HuH-7 (cell line): Measurements from ENCODE around the gene BNIP1.
"Not testable (repeated sequence)": the region's sequence is repeated elsewhere in the genome, so short reads cannot be mapped to it uniquely, and the experiment has no call there.

ENCODE experiments used
- DNase-seq: peaks from one replicate; pipeline ENCODE4 v3.0.0; 2011; ENCODE audit warnings: low spot score

BNIP1 gene

GRCh38 chr5:173144200-173145176 is at the start of gene BNIP1:
BNIP1 (plus strand) TSS chr5:173144531; CDS start chr5:173144546, 15 bp downstream.
- peak; percentile 94 for DNase-seq

DNA sequence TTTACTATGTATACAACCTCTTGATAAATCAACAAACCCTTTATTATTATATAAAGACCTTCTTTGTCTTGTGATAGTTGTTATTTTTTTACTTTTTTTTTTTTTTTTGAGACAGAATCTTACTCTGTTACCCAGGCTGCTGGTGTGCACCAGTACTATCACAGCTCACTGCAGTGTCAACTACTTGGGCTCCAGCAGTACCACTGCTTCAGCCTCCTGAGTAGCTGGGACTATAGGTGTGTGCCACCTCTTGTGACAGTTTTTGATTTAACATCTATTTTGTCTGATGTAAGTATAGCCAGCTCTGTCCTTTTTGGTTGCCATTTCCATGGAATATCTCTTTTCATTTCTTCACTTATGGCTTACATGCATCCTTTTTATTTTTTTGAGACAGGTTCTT is 45.5 kb upstream of the BNIP1 start:
- DNase-seq, result no peak

DNA sequence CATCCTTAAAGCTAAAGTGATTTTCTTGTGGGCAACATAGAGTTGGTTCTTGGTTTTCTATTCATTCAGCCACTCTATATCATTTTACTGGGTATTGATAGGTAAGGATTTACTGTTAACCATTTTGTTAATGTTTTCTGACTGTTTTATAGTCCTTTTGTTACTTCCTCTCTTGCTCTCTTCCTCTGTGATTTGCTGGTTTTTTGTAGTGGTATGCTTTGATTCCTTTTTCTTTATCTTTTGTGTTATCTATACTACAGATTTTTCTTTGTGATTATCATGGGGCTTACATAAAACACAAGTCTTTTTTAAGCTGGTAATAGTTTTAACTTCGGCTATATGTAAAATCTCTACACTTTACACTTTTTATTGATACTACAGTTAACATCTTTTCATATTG is 44.9 kb upstream of the BNIP1 start:
- DNase-seq, result no peak

DNA sequence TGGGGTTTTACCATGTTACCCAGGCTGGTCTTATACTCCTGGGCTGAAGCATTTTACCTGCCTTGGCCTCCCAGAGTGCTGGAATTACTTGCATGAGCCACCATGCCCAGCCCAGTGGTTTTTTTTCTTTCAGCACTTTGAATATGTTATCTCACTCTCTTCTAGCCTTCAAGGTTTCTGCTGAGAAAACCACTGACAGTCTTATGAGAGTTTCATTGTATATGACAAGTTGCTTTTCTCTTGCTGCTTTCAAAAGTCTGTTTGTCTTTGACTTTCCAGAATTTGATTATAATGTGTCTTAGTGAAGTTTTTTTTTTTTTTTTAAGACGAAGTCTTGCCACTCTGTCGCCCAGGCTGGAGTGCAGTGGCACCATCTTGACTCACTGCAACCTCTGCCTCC is 43.1 kb upstream of the BNIP1 start:
- DNase-seq, result no peak

- DNase-seq, result no peak
These were observed 40.9 kb upstream of the BNIP1 start for GRCh38 chr5:173103411-173103810.

GRCh38 chr5:173108914-173109313 is 35.4 kb upstream of the BNIP1 start:
- DNase-seq, result no peak

DNA sequence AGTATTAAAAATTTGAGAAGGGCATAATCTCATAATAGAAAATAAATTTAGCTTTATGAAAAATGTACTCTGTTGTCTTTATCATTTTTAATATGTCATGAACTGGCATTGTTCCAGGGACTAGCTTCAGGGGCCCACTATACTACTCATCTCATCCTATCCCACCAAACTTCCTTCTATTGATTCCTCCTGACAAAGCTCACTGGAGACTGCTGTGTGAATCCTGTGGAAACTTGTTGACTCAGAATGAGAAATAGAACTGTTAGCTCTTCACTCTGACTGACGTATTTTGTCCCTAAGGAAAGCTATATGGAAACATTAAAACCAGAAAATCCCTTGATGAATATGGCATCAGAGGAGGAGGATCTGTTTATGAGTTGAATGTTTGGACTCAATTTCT is 29.8 kb upstream of the BNIP1 start:
- DNase-seq, result no peak

GRCh38 chr5:173119719-173120118 is 24.6 kb upstream of the BNIP1 start:
- DNase-seq, result no peak

GRCh38 chr5:173123416-173123815 is 20.9 kb upstream of the BNIP1 start:
- peak; percentile 68 for DNase-seq

- not testable (repeated sequence) for DNase-seq
These were observed 12.2 kb upstream of the BNIP1 start for GRCh38 chr5:173132166-173132565.

GRCh38 chr5:173138707-173139106 is 5.6 kb upstream of the BNIP1 start:
- DNase-seq, result no peak

GRCh38 chr5:173139631-173140030 is 4.7 kb upstream of the BNIP1 start:
- DNase-seq, result no peak

- no peak for DNase-seq
These were observed 3.6 kb upstream of the BNIP1 start for GRCh38 chr5:173140769-173141168.

DNA sequence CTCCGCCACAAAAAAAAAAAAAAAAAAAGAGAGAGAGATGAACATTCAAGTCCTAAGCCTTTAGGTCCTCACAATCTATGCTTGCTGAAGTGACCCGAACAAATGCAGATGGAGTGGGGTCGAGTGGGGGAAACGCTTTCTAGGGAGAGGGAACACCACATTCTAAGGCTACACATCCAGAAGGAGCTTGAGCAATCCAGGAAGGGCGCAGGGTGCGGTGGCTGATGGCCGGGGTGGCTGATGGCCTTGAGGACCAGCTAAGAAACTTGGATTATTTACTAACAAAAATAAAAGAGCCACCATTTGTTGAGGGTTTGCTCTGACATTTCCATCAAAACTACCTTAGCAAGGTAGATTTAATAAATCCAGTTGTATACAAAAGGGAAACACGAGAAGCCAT is 764 bp upstream of the BNIP1 start:
- DNase-seq, result no peak

GRCh38 chr5:173148354-173148753 is 4.0 kb downstream of the BNIP1 start:
- DNase-seq, result no peak

GRCh38 chr5:173152547-173152946 is 8.2 kb downstream of the BNIP1 start:
- DNase-seq, result no peak

- no peak for DNase-seq
These were observed 9.5 kb downstream of the BNIP1 start for GRCh38 chr5:173153842-173154241.

- DNase-seq, result not testable (repeated sequence)
These were observed 10.3 kb downstream of the BNIP1 start for GRCh38 chr5:173154619-173155018.

- no peak for DNase-seq
These were observed 11.6 kb downstream of the BNIP1 start for GRCh38 chr5:173155912-173156311.

GRCh38 chr5:173158366-173158765 is 14.0 kb downstream of the BNIP1 start:
- DNase-seq, result no peak

DNA sequence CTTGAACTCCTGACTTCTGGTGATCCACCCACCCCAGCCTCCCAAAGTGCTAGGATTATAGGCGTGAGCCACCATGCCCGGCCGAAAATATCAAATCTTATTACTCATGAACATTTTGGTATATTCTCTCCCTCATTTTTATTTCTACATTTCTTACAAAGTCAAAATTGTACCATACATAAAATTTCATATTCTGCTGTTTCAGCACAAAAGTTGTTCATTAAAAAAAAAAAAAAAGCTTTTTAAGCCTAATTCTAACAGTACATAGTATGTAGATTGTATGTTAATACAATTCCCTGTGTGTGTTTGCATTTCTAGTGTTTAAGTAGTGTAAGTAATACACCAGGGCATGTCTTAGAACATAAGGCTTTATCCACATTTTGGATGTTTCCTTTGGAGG is 14.9 kb downstream of the BNIP1 start:
- DNase-seq, result no peak

GRCh38 chr5:173161148-173161547 is 16.8 kb downstream of the BNIP1 start:
- no peak for DNase-seq

- DNase-seq, result no peak
These were observed 18.9 kb downstream of the BNIP1 start for GRCh38 chr5:173163219-173163618.
